Measurements from ENCODE around the gene STK16.
"Not testable (repeated sequence)": the region's sequence is repeated elsewhere in the genome, so short reads cannot be mapped to it uniquely, and the experiment has no call there.

The STK16 gene

GRCh38 chr2:219271021-219271420, 25.7 kb downstream of the STK16 start:
- no peak for DNase-seq (ENCODE audit: low read depth)

- DNase-seq (ENCODE audit: low read depth): no peak
These were observed 27.1 kb downstream of the STK16 start for GRCh38 chr2:219272356-219272755.

GRCh38 chr2:219272995-219273394, 27.7 kb downstream of the STK16 start:
- no peak for DNase-seq (ENCODE audit: low read depth)

GRCh38 chr2:219273937-219274336, 28.7 kb downstream of the STK16 start:
- no peak for DNase-seq (ENCODE audit: low read depth)

- peak; percentile 79 for DNase-seq (ENCODE audit: low read depth)
These were observed 29.2 kb downstream of the STK16 start for GRCh38 chr2:219274361-219274921.

- DNase-seq (ENCODE audit: low read depth): peak; percentile 65
These were observed 32.7 kb downstream of the STK16 start for GRCh38 chr2:219277703-219278654.

GRCh38 chr2:219278655-219279150, 33.4 kb downstream of the STK16 start:
- DNase-seq (ENCODE audit: low read depth): no peak

- peak; percentile 99 for DNase-seq (ENCODE audit: low read depth)
These were observed 34.1 kb downstream of the STK16 start, which contains the start of gene DNAJB2 for GRCh38 chr2:219279151-219279915. Gene DNAJB2 (plus strand): TSS chr2:219279366. CDS start chr2:219279834, 468 bp downstream.

GRCh38 chr2:219279916-219280516, 34.7 kb downstream of the STK16 start:
- no peak for DNase-seq (ENCODE audit: low read depth)

- no peak for DNase-seq (ENCODE audit: low read depth)
These were observed 35.4 kb downstream of the STK16 start for GRCh38 chr2:219280651-219281050.

- no peak for DNase-seq (ENCODE audit: low read depth)
These were observed 36.3 kb downstream of the STK16 start for GRCh38 chr2:219281588-219281987.

- no peak for DNase-seq (ENCODE audit: low read depth)
These were observed 37.1 kb downstream of the STK16 start for GRCh38 chr2:219282375-219282774.

GRCh38 chr2:219282943-219283581, 37.8 kb downstream of the STK16 start:
- DNase-seq (ENCODE audit: low read depth): no peak

- DNase-seq (ENCODE audit: low read depth): no peak
These were observed 39.5 kb downstream of the STK16 start for GRCh38 chr2:219284501-219285372.

- DNase-seq (ENCODE audit: low read depth): no peak
These were observed 40.1 kb downstream of the STK16 start for GRCh38 chr2:219285373-219285735.

GRCh38 chr2:219285894-219286425, 40.7 kb downstream of the STK16 start:
- peak; percentile 58 for DNase-seq (ENCODE audit: low read depth)

GRCh38 chr2:219286436-219287115, 41.3 kb downstream of the STK16 start:
- no peak for DNase-seq (ENCODE audit: low read depth)

GRCh38 chr2:219287116-219287440, 41.8 kb downstream of the STK16 start:
- not testable (repeated sequence) for DNase-seq (ENCODE audit: low read depth)

GRCh38 chr2:219287580-219288265, 42.4 kb downstream of the STK16 start:
- DNase-seq (ENCODE audit: low read depth): no peak
